Testis (tissue), 3 donors: ENCODE data around the gene NAPSA. TPM values are rescaled to one million over a fixed set of nuclear protein-coding genes. Genes with fewer than 3 reads are reported as not detected.

Experiments used
- DNase-seq: peaks from one replicate; pipeline ENCODE4 v3.0.0-alpha.2; 2019
- H3K27ac ChIP-seq, 2 donors: fragments of 200-600 bp; sonication (generic); one replicate each; pipeline ENCODE4 v1.5.1; 2019
- H3K27me3 ChIP-seq: fragments of 200-600 bp; sonication (generic); one replicate; pipeline ENCODE4 v1.5.1; 2019
- H3K36me3 ChIP-seq: fragments of 200-600 bp; sonication (generic); one replicate; pipeline ENCODE4 v1.5.1; 2017; ENCODE audit warnings: low read depth; ENCODE audit errors: missing control alignments
- H3K4me1 ChIP-seq: fragments of 200-600 bp; sonication (generic); one replicate; pipeline ENCODE4 v1.5.1; 2019
- H3K4me3 ChIP-seq, 2 donors: fragments of 200-600 bp; sonication (generic); one replicate each; pipeline ENCODE4 v1.5.1; 2017 to 2019
- H3K9me3 ChIP-seq: fragments of 200-600 bp; sonication (generic); one replicate; pipeline ENCODE4 v1.5.1; 2017
- POLR2A ChIP-seq: fragments of 450-650 bp; IDR thresholded peaks from one replicate; pipeline ENCODE4 v1.6.1; 2017; ENCODE audit warnings: antibody characterized with exemption, mild to moderate bottlenecking, moderate library complexity
- WGBS, 2 donors: methylation state at CpG; one replicate each; pipeline ENCODE4 v1.1.5; 2018; 5-methylcytosine and 5-hydroxymethylcytosine counted together
- intact Hi-C: fragments of 100-400 bp; cut with DNase I; formaldehyde crosslinking; loops from one replicate; pipeline ENCODE4 v1.15.1; 2023; ENCODE audit warnings: low total_unique reads
- polyA plus RNA-seq: library from polyadenylated mRNA; stranded (reverse); fragments of 350-450 nt; fragmentation: Illumina TruSeq; extraction: RNeasy Lipid Tissue Mini Kit (QIAGEN cat#74804); gene quantifications from one replicate; pipeline ENCODE4 v1.2.3, GENCODE V29; 2014; ENCODE audit warnings: low read depth, low replicate concordance; ENCODE audit not compliant: insufficient read depth
- total RNA-seq, 2 donors: library from RNA; depleted of rRNA; stranded (reverse); fragments of >200 nt; gene quantifications; one replicate each; pipeline ENCODE4 v1.2.3, GENCODE V29; 2016
- TF ChIP-seq, protein P1 (sequence below), 3 experiments: fragments of 450-650 bp in 2 of 3; fragments of 200-600 bp in 1 of 3; sonication (generic) in 1 of 3; IDR thresholded peaks; one replicate each; pipeline ENCODE4 v1.5.1; 2016 to 2019; ENCODE audit warnings: antibody characterized with exemption in 3 of 3, mild to moderate bottlenecking in 2 of 3, moderate library complexity in 1 of 3

The NAPSA gene
- total and polyA plus RNA-seq, 3 donors from 2014 or later: 1.3 to 11.5 (median 2.0) TPM

DNA sequence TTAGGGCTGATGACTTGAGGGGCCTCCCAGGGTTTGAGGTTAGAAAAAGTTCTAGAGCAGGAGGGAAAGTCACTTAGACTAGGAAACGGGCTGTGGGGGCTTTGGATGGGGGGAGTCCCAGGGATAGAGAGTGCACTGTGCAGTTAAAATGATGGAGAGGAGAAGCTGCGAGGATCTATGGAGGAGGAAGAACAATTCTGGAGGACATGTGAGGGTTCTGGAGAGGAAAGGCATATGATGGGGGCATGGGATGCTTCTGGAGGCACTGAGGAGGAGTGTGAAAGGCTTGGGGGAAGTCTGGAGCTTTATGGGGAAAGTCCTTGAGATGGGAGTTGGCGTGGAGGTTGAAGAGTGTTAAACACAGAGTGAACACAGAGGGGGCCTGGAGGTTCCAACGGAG lies 38.4 kb downstream of the NAPSA start:
- DNase-seq: no peak
- intact Hi-C loops: no loop called here
- peaks cover 20% of the 10 kb centered on the region for H3K4me1 ChIP-seq
- H3K27ac ChIP-seq: no peak overlapping the region
- no peak overlapping the region for H3K4me3 ChIP-seq
- 26 to 32% methylated on average over 3 to 4 of the region's 4 CpGs for WGBS, 2 donors
- no peaks in the 10 kb centered on the region for H3K9me3 ChIP-seq
- H3K36me3 ChIP-seq: no peaks in the 10 kb centered on the region
- TF ChIP-seq, protein P1, sequence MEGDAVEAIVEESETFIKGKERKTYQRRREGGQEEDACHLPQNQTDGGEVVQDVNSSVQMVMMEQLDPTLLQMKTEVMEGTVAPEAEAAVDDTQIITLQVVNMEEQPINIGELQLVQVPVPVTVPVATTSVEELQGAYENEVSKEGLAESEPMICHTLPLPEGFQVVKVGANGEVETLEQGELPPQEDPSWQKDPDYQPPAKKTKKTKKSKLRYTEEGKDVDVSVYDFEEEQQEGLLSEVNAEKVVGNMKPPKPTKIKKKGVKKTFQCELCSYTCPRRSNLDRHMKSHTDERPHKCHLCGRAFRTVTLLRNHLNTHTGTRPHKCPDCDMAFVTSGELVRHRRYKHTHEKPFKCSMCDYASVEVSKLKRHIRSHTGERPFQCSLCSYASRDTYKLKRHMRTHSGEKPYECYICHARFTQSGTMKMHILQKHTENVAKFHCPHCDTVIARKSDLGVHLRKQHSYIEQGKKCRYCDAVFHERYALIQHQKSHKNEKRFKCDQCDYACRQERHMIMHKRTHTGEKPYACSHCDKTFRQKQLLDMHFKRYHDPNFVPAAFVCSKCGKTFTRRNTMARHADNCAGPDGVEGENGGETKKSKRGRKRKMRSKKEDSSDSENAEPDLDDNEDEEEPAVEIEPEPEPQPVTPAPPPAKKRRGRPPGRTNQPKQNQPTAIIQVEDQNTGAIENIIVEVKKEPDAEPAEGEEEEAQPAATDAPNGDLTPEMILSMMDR (IDR thresholded peaks at IDR 0.05): no peak
- TF ChIP-seq POLR2A: no peak
- no peaks in the 10 kb centered on the region for H3K27me3 ChIP-seq

DNA sequence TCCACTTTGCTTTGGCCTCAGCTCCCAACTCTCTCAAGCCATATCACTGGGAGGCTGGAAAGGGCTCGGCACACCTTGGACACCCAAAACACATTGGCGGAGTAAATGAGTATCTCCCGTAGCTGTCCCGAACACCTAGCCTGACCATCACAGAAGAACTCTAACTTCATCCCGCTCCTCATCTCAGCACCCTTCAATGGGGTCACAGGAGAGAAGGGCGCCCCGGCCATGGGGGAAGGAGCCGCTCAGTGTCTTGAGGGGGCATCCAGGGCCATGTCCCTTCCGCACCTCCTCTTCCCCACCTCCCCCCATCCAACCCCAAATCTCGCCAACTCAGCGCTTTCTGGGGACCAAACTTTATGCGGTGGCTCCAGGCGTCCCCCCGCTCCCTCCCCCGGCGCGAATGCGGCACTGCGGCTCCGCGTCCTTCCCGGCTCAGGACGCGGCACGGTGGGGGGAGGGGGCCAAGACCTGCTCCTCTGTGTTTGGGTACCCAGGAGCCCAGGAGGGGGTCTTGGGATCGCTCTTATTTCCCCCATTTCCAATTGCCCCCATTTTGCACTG lies 39.3 kb downstream of the NAPSA start:
- DNase-seq: no peak
- intact Hi-C loops: no loop called here
- no peak for TF ChIP-seq POLR2A
- TF ChIP-seq, protein P1 (IDR thresholded peaks at IDR 0.05): no peak
- H3K27ac ChIP-seq: no peak overlapping the region
- no peaks in the 10 kb centered on the region for H3K27me3 ChIP-seq
- peak overlapping the region in 1 of 2 donors; percentile 31 for H3K4me3 ChIP-seq
- 2 to 3% methylated on average over 26 of the region's 26 CpGs for WGBS, 2 donors
- H3K9me3 ChIP-seq: no peaks in the 10 kb centered on the region
- H3K36me3 ChIP-seq: no peaks in the 10 kb centered on the region
- H3K4me1 ChIP-seq: peaks cover 18% of the 10 kb centered on the region

DNA sequence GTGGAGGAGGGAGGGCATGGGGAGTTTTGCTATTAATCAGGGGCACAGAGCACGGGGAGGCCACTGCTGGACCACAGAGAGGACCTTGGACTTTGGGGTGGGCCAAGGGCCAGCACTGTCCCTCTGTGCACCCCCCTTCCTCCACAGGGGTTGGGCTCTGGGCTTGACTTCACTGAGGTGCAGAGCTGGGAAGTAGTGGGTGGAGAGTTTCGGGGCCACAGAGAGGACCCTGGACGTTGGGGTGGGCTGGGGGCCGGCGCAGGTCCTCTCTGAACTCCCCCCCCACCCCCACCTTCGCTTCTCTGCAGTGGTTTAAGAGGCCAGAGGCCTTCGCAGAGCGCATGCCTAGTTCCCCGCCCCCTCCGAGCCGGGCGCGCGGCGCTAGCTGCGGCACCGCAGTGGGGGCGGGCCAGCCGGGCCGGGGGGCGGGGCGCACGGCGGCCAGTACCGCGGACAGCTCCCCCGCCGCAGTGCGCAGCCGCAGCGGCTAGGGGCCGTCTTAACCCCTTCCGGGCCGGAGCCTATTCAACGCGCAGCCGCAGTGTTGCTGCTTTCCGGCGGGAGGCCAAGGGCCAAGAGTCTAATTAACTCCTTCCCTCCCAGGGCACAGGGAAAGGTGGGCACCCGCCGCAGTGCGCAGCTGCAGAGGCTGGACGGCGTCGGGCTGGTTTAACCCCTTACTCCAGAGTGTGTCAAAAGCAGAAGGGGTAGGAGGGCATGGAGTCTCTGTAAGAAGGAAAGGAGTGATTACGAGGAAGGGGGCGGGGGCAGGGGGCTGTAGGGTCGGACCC lies 39.9 kb downstream of the NAPSA start:
- intact Hi-C loops: no loop called here
- Histone ChIP-seq H3K4me3 (peak overlapping the region in 1 of 2 donors; percentile 31), H3K36me3 (no peaks in the 10 kb centered on the region), H3K4me1 (peaks cover 18% of the 10 kb centered on the region), H3K27me3 (no peaks in the 10 kb centered on the region), H3K9me3 (no peaks in the 10 kb centered on the region), H3K27ac (no peak overlapping the region)
- peak; percentile 76 for DNase-seq
- TF ChIP-seq, protein P1 (IDR thresholded peaks at IDR 0.05): peak in 1 of 3 experiments; percentile 3
- TF ChIP-seq POLR2A: no peak
- 1 to 2% methylated on average over 14 to 48 of the region's 48 CpGs for WGBS, 2 donors

DNA sequence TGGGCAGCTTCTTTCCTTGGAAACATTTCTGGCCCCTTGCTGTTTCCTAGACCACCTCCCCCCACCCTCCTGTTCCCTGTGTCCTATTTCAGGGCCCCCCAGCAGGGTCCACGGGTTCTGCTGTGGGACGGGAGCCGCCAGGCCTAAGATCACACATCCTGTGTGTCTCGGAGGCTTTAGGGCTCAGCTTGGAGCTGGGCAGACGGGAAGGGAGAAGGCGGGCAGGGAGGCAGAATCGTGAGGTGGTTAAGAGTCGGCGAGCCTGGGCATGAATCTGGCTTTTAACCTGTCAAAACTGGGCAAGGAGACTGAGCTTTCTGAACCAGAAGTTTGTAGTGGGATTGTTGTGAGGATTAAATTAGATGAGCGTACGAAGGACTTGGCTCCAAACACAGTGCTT lies 41.1 kb downstream of the NAPSA start:
- DNase-seq: no peak
- 79 to 81% methylated on average over 11 of the region's 11 CpGs for WGBS, 2 donors
- H3K27me3 ChIP-seq: no peaks in the 10 kb centered on the region
- no peak overlapping the region for H3K27ac ChIP-seq
- H3K4me1 ChIP-seq: peaks cover 10% of the 10 kb centered on the region
- H3K9me3 ChIP-seq: no peaks in the 10 kb centered on the region
- intact Hi-C loops: no loop called here
- TF ChIP-seq, protein P1 (IDR thresholded peaks at IDR 0.05): no peak
- TF ChIP-seq POLR2A: no peak
- H3K36me3 ChIP-seq: no peaks in the 10 kb centered on the region
- H3K4me3 ChIP-seq: no peak overlapping the region
